ENCODE data around the gene ALDOB.

The ALDOB gene

GRCh38 chr9:101381118-101381517, 54.5 kb downstream of the ALDOB start:
- no peak for DNase-seq

GRCh38 chr9:101380295-101380694, 55.3 kb downstream of the ALDOB start:
- DNase-seq: no peak

GRCh38 chr9:101376111-101376848, 59.3 kb downstream of the ALDOB start:
- no peak for DNase-seq

GRCh38 chr9:101375546-101375945, 60.0 kb downstream of the ALDOB start:
- no peak for DNase-seq

GRCh38 chr9:101372327-101373118, 63.1 kb downstream of the ALDOB start:
- no peak for DNase-seq

GRCh38 chr9:101371813-101372212, 63.8 kb downstream of the ALDOB start:
- no peak for DNase-seq

Measured in NCI-H2081 treated with DMSO at 0.1 percent for 48 hours (cell line).